BLaER1 treated with 17β-estradiol and CSF1 and Interleukin-3, amounts not matched to agents 10 nM and 100 nM (cell line): ENCODE results near the gene CFAP73.
A peak's percentile ranks its signal among the peaks of the same experiment; 100 is the strongest.

Experiments used
- H3K27ac ChIP-seq, 11 experiments: shearing (Covaris generic); formaldehyde crosslinking; 2 replicates each; pipeline ENCODE4 v1.8.1; 2022
- H3K27me3 ChIP-seq, 11 experiments: shearing (Covaris generic); formaldehyde crosslinking; 2 replicates each; pipeline ENCODE4 v1.8.1; 2022
- H3K36me3 ChIP-seq, 11 experiments: shearing (Covaris generic); formaldehyde crosslinking; 2 replicates each; pipeline ENCODE4 v1.8.1; 2022
- H3K4me1 ChIP-seq, 10 experiments: shearing (Covaris generic); formaldehyde crosslinking; 2 replicates each; pipeline ENCODE4 v1.8.1; 2022
- H3K4me2 ChIP-seq, 11 experiments: shearing (Covaris generic); formaldehyde crosslinking; 2 replicates each; pipeline ENCODE4 v1.8.1; 2022
- H3K4me3 ChIP-seq, 10 experiments: shearing (Covaris generic); formaldehyde crosslinking; 2 replicates each; pipeline ENCODE4 v1.8.1; 2022
- H3K9ac ChIP-seq, 11 experiments: shearing (Covaris generic); formaldehyde crosslinking; 2 replicates each; pipeline ENCODE4 v1.8.1; 2022
- H3K9me3 ChIP-seq, 11 experiments: shearing (Covaris generic); formaldehyde crosslinking; replicated peaks in 1 of 11; 2 replicates each; pipeline ENCODE4 v1.8.1; 2022
- H4K20me1 ChIP-seq, 11 experiments: shearing (Covaris generic); formaldehyde crosslinking; 2 replicates each; pipeline ENCODE4 v1.8.1; 2022
- Cebpa-rat ChIP-seq, 11 experiments: shearing (Covaris generic); IDR thresholded peaks; 2 replicates each; pipeline ENCODE4 v1.8.1; 2022

Gene CFAP73

GRCh38 chr12:113170457-113170856 lies 20.9 kb downstream of the CFAP73 start:
- H4K20me1 ChIP-seq, result peaks cover 0 to 45% (median 18%) of the 10 kb centered on the region in 11 experiments; a peak in 11 of 22 replicates
- peaks cover 46 to 86% (median 65%) of the 10 kb centered on the region in 10 experiments for H3K4me1 ChIP-seq
- no peaks in the 10 kb centered on the region for H3K27me3 ChIP-seq
- peak overlapping the region in 6 of 11 experiments; percentile 70 to 88 (median 85); a peak in 9 of 22 replicates for H3K4me2 ChIP-seq
- H3K27ac ChIP-seq, result peak overlapping the region in 9 of 11 experiments; percentile 9 to 92 (median 71); a peak in 16 of 22 replicates
- H3K9ac ChIP-seq, result peak overlapping the region in 6 of 11 experiments; percentile 35 to 78 (median 62); a peak in 8 of 22 replicates
- TF ChIP-seq Cebpa-rat (IDR thresholded peaks at IDR 0.05), result no peak
- H3K36me3 ChIP-seq, result peaks cover 77 to 100% (median 93%) of the 10 kb centered on the region in 11 experiments
- H3K9me3 ChIP-seq, result no peaks in the 10 kb centered on the region
- no peak overlapping the region for H3K4me3 ChIP-seq

DNA sequence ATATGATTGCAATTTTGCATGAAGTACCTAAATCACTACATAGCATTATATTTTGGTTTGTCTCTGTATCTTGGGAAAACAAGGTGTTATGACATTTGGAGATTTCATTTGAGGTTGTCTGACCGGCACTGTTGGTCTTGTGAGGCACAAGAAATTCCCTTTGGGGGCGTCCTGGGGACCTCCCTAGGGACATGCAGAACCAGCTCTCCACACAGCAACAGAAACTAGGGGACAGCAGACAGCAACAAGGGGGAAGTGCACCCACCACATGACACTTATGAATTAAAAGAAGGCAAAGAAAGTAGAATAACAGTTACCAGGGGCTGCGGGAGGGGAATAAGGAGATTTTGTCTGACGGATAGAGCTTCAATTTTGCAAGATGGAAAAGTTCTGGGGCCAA lies 21.4 kb downstream of the CFAP73 start:
- no peak for TF ChIP-seq Cebpa-rat (IDR thresholded peaks at IDR 0.05)
- peak overlapping the region in 9 of 11 experiments; percentile 47 to 78 (median 62); a peak in 14 of 22 replicates for H3K9ac ChIP-seq
- peak overlapping the region in 9 of 11 experiments; percentile 57 to 92 (median 71); a peak in 18 of 22 replicates for H3K27ac ChIP-seq
- no peaks in the 10 kb centered on the region for H3K27me3 ChIP-seq
- peaks cover 73 to 97% (median 88%) of the 10 kb centered on the region in 11 experiments for H3K36me3 ChIP-seq
- H3K4me2 ChIP-seq, result peak overlapping the region; percentile 70 to 91 (median 85)
- peaks cover 46 to 81% (median 65%) of the 10 kb centered on the region in 10 experiments for H3K4me1 ChIP-seq
- H4K20me1 ChIP-seq, result peaks cover 0 to 43% (median 13%) of the 10 kb centered on the region in 11 experiments; a peak in 10 of 22 replicates
- H3K9me3 ChIP-seq, result no peaks in the 10 kb centered on the region
- peak overlapping the region in 4 of 10 experiments; percentile 10 to 41 (median 14); a peak in 4 of 20 replicates for H3K4me3 ChIP-seq

DNA sequence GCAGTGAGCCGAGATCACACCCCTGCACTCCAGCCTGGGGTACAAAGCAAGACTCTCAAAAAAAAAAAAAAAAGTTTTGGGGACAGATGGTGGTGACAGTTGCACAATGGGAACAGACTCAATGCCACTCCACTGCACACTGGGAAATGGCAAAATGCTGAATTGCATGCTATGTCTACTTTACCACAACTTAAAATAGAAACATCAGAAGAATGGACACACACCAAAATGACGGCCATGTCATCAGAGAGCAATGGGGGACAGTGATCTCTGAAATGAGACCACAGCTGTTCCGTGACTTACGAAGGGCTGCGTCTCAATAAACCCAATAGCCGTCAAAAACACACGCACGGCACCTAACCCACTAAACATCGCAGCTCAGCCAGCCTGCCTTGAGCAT lies 22.0 kb downstream of the CFAP73 start:
- Histone ChIP-seq H4K20me1 (peaks cover 0 to 39% (median 9%) of the 10 kb centered on the region in 11 experiments; a peak in 10 of 22 replicates), H3K36me3 (peaks cover 73 to 97% (median 88%) of the 10 kb centered on the region in 11 experiments), H3K27me3 (no peaks in the 10 kb centered on the region), H3K9me3 (peaks cover 0 to under 1% (median 0%) of the 10 kb centered on the region in 11 experiments; a peak in 1 of 22 replicates), H3K4me2 (peak overlapping the region; percentile 70 to 91 (median 85)), H3K4me1 (peaks cover 46 to 81% (median 65%) of the 10 kb centered on the region in 10 experiments), H3K4me3 (peak overlapping the region in 6 of 10 experiments; percentile 10 to 41 (median 15); a peak in 7 of 20 replicates), H3K27ac (peak overlapping the region; percentile 7 to 92 (median 71); a peak in 20 of 22 replicates), H3K9ac (peak overlapping the region in 9 of 11 experiments; percentile 47 to 78 (median 62); a peak in 17 of 22 replicates)
- peak in 8 of 11 experiments; percentile 17 to 89 (median 66); a peak in 13 of 22 replicates for TF ChIP-seq Cebpa-rat (IDR thresholded peaks at IDR 0.05)

- no peak for TF ChIP-seq Cebpa-rat (IDR thresholded peaks at IDR 0.05)
- H3K9ac ChIP-seq, result peak overlapping the region in 10 of 11 experiments; percentile 43 to 78 (median 58); a peak in 18 of 22 replicates
- H3K4me2 ChIP-seq, result peak overlapping the region; percentile 70 to 91 (median 85)
- peaks cover 46 to 81% (median 65%) of the 10 kb centered on the region in 10 experiments for H3K4me1 ChIP-seq
- no peaks in the 10 kb centered on the region for H3K27me3 ChIP-seq
- H3K9me3 ChIP-seq, result peaks cover 3 to 7% (median 4%) of the 10 kb centered on the region in 11 experiments; a peak in 17 of 22 replicates
- H3K27ac ChIP-seq, result peak overlapping the region; percentile 7 to 92 (median 71); a peak in 21 of 22 replicates
- peaks cover 0 to 39% (median 14%) of the 10 kb centered on the region in 11 experiments; a peak in 10 of 22 replicates for H4K20me1 ChIP-seq
- peak overlapping the region in 4 of 10 experiments; percentile 10 to 41 (median 25); a peak in 3 of 20 replicates for H3K4me3 ChIP-seq
- peaks cover 73 to 97% (median 88%) of the 10 kb centered on the region in 11 experiments for H3K36me3 ChIP-seq
These were observed 22.7 kb downstream of the CFAP73 start for GRCh38 chr12:113172185-113172584.

DNA sequence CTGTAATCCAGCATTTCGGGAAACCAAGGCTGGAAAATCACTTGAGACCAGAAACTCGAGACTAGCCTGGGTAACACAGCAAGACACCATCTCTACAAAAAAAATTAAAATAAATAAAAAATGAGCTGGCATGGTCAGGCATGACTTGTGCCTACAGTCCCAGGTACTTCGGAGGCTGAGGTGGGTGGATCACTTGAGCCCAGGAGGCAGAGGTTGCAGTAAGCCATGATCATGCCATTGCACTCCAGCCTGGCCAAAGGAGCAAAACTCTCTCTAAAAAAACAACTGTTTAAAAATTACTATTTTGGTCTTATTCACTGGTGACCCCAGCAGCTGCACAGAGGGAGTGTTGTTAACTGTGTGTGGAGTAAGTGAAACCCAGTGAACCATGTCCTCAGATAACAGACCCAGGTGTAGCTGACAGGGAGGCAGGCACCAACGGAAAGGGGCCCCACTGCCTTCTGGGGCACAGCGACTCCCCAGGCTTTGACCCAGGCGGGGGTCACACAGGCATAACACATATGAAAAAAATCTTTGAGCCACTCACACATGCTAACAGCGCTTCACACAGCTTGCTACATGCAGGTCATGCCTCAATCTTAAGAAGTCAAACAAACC lies 23.7 kb downstream of the CFAP73 start:
- peaks cover 0 to 37% (median 14%) of the 10 kb centered on the region in 11 experiments; a peak in 10 of 22 replicates for H4K20me1 ChIP-seq
- H3K4me2 ChIP-seq, result peak overlapping the region; percentile 70 to 91 (median 85)
- H3K9me3 ChIP-seq, result peaks cover 8 to 16% (median 13%) of the 10 kb centered on the region in 11 experiments; a peak in 18 of 22 replicates
- peak overlapping the region in 9 of 11 experiments; percentile 57 to 92 (median 71); a peak in 18 of 22 replicates for H3K27ac ChIP-seq
- no peaks in the 10 kb centered on the region for H3K27me3 ChIP-seq
- no peak for TF ChIP-seq Cebpa-rat (IDR thresholded peaks at IDR 0.05)
- peak overlapping the region in 5 of 10 experiments; percentile 10 to 41 (median 27); a peak in 8 of 20 replicates for H3K4me3 ChIP-seq
- peaks cover 46 to 75% (median 65%) of the 10 kb centered on the region in 10 experiments for H3K4me1 ChIP-seq
- peaks cover 73 to 97% (median 88%) of the 10 kb centered on the region in 11 experiments for H3K36me3 ChIP-seq
- peak overlapping the region; percentile 23 to 78 (median 53); a peak in 18 of 22 replicates for H3K9ac ChIP-seq

GRCh38 chr12:113174461-113175384 lies 25.2 kb downstream of the CFAP73 start:
- TF ChIP-seq Cebpa-rat (IDR thresholded peaks at IDR 0.05), result no peak

DNA sequence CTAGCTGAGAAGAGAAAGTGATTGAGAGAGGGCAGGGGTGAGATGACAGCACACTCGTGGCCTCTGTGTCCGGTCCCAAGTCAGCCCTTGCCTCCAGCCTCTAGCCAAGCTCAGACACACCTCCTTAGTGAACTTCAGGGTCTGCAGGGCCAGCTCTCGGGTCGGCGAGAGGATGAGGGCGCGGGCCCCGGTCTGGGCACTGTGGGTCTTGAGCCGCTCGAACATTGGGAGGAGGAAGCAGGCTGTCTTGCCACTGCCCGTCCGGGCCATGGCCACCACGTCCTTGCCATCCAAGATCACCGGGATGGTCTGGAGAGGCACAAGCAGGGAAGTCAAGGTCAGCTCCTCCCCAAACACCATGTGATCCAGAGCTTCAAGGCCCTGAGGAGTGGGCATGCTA lies 29.5 kb downstream of the CFAP73 start:
- Histone ChIP-seq H3K4me2 (peak overlapping the region in 2 of 11 experiments; percentile 5 to 6; a peak in 3 of 22 replicates), H3K4me3 (no peak overlapping the region), H4K20me1 (peaks cover 0 to 88% (median 64%) of the 10 kb centered on the region in 11 experiments; a peak in 17 of 22 replicates), H3K36me3 (peaks cover 62 to 95% (median 88%) of the 10 kb centered on the region in 11 experiments), H3K4me1 (peaks cover 22 to 43% (median 31%) of the 10 kb centered on the region in 10 experiments), H3K27ac (peak overlapping the region in 1 of 11 experiments; percentile 2; a peak in 1 of 22 replicates), H3K9me3 (peaks cover 8 to 18% (median 13%) of the 10 kb centered on the region in 11 experiments; a peak in 18 of 22 replicates), H3K9ac (0 out of 22 replicates have a peak overlapping the region, but pooled peaks of 1 of the 11 experiments have one; percentile 27), H3K27me3 (no peaks in the 10 kb centered on the region)
- no peak for TF ChIP-seq Cebpa-rat (IDR thresholded peaks at IDR 0.05)

More at GRCh38 chr12:113174461-113175384, 25.2 kb downstream of the CFAP73 start:
- Histone ChIP-seq H3K4me3 (peak overlapping the region in 3 of 10 experiments; percentile 20 to 35 (median 23); a peak in 3 of 20 replicates), H3K4me1 (peaks cover 46 to 70% (median 59%) of the 10 kb centered on the region in 10 experiments), H3K9me3 (peaks cover 8 to 18% (median 13%) of the 10 kb centered on the region in 11 experiments; a peak in 18 of 22 replicates), H3K27ac (peak overlapping the region in 9 of 11 experiments; percentile 27 to 92 (median 71); a peak in 17 of 22 replicates), H3K36me3 (peaks cover 73 to 97% (median 88%) of the 10 kb centered on the region in 11 experiments), H3K4me2 (peak overlapping the region; percentile 70 to 91 (median 85)), H4K20me1 (peaks cover 0 to 52% (median 25%) of the 10 kb centered on the region in 11 experiments; a peak in 13 of 22 replicates), H3K27me3 (no peaks in the 10 kb centered on the region), H3K9ac (peak overlapping the region in 9 of 11 experiments; percentile 41 to 78 (median 62); a peak in 13 of 22 replicates)
